GM12878 (cell line): Measurements from ENCODE around the gene EIF3B. TPM values are rescaled to one million over a fixed set of nuclear protein-coding genes. Genes with fewer than 3 reads are reported as not detected.

ENCODE experiments used
- BHLHE40 ChIP-seq, 2 experiments: fragments of 450-650 bp in 1 of 2; IDR thresholded peaks; 2 replicates each; pipeline ENCODE4 v1.6.1; 2011 to 2017; ENCODE audit warnings: low read depth in 2 of 2, borderline replicate concordance in 1 of 2, improper control_type of control experiment in 1 of 2, low read length in 1 of 2, mild to moderate bottlenecking in 1 of 2
- BMI1 ChIP-seq: fragments of 450-650 bp; IDR thresholded peaks from 2 replicates; pipeline ENCODE4 v1.6.1; 2016; ENCODE audit warnings: mild to moderate bottlenecking, moderate library complexity, borderline replicate concordance
- CBX3 ChIP-seq: fragments of 200-600 bp; sonication (generic); IDR thresholded peaks from 2 replicates; pipeline ENCODE4 v1.6.1; 2016; ENCODE audit warnings: low read depth, borderline replicate concordance
- CHD2 ChIP-seq: IDR thresholded peaks from 2 replicates; pipeline ENCODE4 v1.6.1; 2011; ENCODE audit warnings: low read depth, low read length, improper control_type of control experiment, borderline replicate concordance
- CREB1 ChIP-seq: IDR thresholded peaks from 2 replicates; pipeline ENCODE4 v1.6.1; 2012; ENCODE audit warnings: low read depth, mild to moderate bottlenecking, inconsistent platforms
- CREM ChIP-seq: IDR thresholded peaks from 2 replicates; pipeline ENCODE4 v1.6.1; 2014; ENCODE audit warnings: antibody characterized with exemption, low read depth
- EGR1 ChIP-seq, 2 experiments: IDR thresholded peaks; 1 replicate in 1 of 2; 2 replicates in 1 of 2; pipeline ENCODE4 v1.6.1; 2011 to 2012; ENCODE audit warnings: low read depth in 2 of 2, low read length in 2 of 2, borderline replicate concordance in 1 of 2, mild to moderate bottlenecking in 1 of 2, moderate library complexity in 1 of 2
- ETV6 ChIP-seq, 2 experiments: fragments of 450-650 bp in 1 of 2; IDR thresholded peaks in 1 of 2; conservative IDR thresholded peaks in 1 of 2; 2 replicates each; pipeline ENCODE4 v1.6.1; 2014; ENCODE audit warnings: antibody characterized with exemption in 1 of 2, borderline replicate concordance in 1 of 2, low read depth in 1 of 2, mild to moderate bottlenecking in 1 of 2, moderate library complexity in 1 of 2
- HDAC2 ChIP-seq: fragments of 200-600 bp; sonication (generic); IDR thresholded peaks from 2 replicates; pipeline ENCODE4 v1.6.1; 2017
- JUNB ChIP-seq: IDR thresholded peaks from 2 replicates; pipeline ENCODE4 v1.6.1; 2016; ENCODE audit warnings: antibody characterized with exemption, mild to moderate bottlenecking
- NR2C1 ChIP-seq: fragments of 450-650 bp; IDR thresholded peaks from 2 replicates; pipeline ENCODE4 v1.6.1; 2017; ENCODE audit warnings: antibody characterized with exemption, mild to moderate bottlenecking, moderate library complexity
- TCF3 ChIP-seq: IDR thresholded peaks from 2 replicates; pipeline ENCODE4 v1.6.1; 2012; ENCODE audit warnings: low read depth, mild to moderate bottlenecking, low read length, borderline replicate concordance; ENCODE audit not compliant: insufficient read depth
- YBX1 ChIP-seq: fragments of 450-650 bp; IDR thresholded peaks from 2 replicates; pipeline ENCODE4 v1.6.1; 2016; ENCODE audit warnings: antibody characterized with exemption
- ZZZ3 ChIP-seq: IDR thresholded peaks from 2 replicates; pipeline ENCODE4 v1.6.1; 2011; ENCODE audit warnings: low read depth; ENCODE audit not compliant: control insufficient read depth, insufficient read length
- polyA plus RNA-seq, 11 experiments: library from polyadenylated mRNA; depleted of rRNA in 4 of 11; unstranded in 6 of 11; stranded (reverse) in 5 of 11; fragments of >200 nt; fragmentation: Nextera tagmentation in 4 of 11; fragmentation: Illumina TruSeq in 1 of 11; extraction: Ambion mirVana in 4 of 11; extraction: Trizol in 1 of 11; gene quantifications; 1 replicate in 1 of 11; 2 replicates in 10 of 11; pipeline versions ENCODE4 v1.2.1 to v1.2.3, GENCODE V29; 2011 to 2016; ENCODE audit warnings: inconsistent platforms in 2 of 11, missing spikeins in 2 of 11, low read depth in 1 of 11
- total RNA-seq, 4 experiments: library from RNA; depleted of rRNA in 3 of 4; stranded (reverse); fragments of >200 nt in 3 of 4; fragmentation: Illumina TruSeq in 1 of 4; extraction: Trizol in 1 of 4; gene quantifications; 2 replicates each; pipeline versions ENCODE4 v1.2.1 to v1.2.3, GENCODE V29; 2013 to 2021
- TF ChIP-seq, protein P1 (sequence below): fragments of 150-350 bp; IDR thresholded peaks from 2 replicates; pipeline ENCODE4 v1.6.1; 2014; ENCODE audit warnings: mild to moderate bottlenecking, low read depth, low read length
- TF ChIP-seq, protein P2 (sequence below): IDR thresholded peaks from 2 replicates; pipeline ENCODE4 v1.6.1; 2011; ENCODE audit warnings: borderline replicate concordance, low read depth, mild to moderate bottlenecking, moderate library complexity, mixed read lengths, low read length; ENCODE audit not compliant: insufficient read depth; ENCODE audit errors: extremely low read length
- TF ChIP-seq, protein P3 (sequence below): fragments of 450-650 bp; IDR thresholded peaks from 2 replicates; pipeline ENCODE4 v1.6.1; 2017; ENCODE audit warnings: antibody characterized with exemption, mild to moderate bottlenecking, moderate library complexity
- TF ChIP-seq, protein P4 (sequence below): IDR thresholded peaks from 2 replicates; pipeline ENCODE4 v1.6.1; 2012; ENCODE audit warnings: low read depth, low read length, improper control_type of control experiment

The EIF3B gene
- total and polyA plus RNA-seq, 10 of the 15 experiments (the other 5 are each of a cell fraction or from before 2014, with no cell fraction given) = 17.6 to 275 (median 153) TPM

DNA sequence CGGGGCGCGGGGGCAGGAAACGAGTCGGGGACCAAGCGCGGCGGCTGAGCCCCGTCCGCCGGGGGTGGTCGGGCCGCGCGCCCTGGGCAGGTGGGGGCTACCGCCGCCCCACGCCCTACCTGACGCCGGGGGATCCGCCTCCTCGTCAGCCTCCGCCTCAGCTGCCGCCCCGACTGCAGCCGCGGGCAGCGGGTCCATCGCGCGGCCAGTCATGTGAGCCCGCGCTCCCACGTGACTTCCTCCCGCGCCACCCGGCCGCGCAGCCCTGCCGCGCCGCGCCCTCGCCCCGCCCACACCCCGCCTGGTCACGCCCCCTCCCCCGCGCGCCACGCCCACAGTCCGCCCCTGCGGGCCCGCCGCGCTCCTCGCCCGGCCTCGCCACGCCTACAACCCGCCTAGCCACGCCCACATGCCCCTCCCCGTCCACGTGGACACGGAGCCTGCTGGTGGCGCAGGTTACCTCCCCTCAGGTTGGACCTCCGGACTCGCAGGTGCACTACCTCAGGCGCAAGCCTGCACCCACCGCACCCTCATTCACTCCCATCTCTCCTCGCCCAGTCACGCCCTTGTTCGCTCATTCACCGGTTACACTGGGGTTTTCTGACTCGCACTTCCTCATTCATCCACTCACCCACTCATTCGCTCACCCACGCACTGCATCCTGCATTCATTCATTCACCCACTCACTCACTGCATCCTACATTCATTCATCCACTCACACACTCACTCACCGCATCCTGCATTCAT lies 40.2 kb upstream of the EIF3B start, which contains the start of gene SNX8 (continued):
- TF ChIP-seq, protein P1, sequence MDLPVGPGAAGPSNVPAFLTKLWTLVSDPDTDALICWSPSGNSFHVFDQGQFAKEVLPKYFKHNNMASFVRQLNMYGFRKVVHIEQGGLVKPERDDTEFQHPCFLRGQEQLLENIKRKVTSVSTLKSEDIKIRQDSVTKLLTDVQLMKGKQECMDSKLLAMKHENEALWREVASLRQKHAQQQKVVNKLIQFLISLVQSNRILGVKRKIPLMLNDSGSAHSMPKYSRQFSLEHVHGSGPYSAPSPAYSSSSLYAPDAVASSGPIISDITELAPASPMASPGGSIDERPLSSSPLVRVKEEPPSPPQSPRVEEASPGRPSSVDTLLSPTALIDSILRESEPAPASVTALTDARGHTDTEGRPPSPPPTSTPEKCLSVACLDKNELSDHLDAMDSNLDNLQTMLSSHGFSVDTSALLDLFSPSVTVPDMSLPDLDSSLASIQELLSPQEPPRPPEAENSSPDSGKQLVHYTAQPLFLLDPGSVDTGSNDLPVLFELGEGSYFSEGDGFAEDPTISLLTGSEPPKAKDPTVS = no peak
- TF ChIP-seq CBX3 (no peak), CREB1 (no peak; the same call in 1 of the 2 replicates), ZZZ3 (no peak), JUNB (no peak), CHD2 (no peak), NR2C1 (no peak), ETV6 (conservative IDR thresholded peaks at IDR 0.05 in 1 of 2, IDR thresholded peaks at IDR 0.05 in 1 of 2; ENCODE audit: borderline replicate concordance in 1 of 2, low read depth in 1 of 2) (no peak), BHLHE40 (IDR thresholded peaks at IDR 0.05; ENCODE audit: borderline replicate concordance in 1 of 2, low read depth in 2 of 2, low read length in 1 of 2) (peak; percentile 86 to 96), BMI1 (no peak), CREM (peak; percentile 51; the same call in 1 of the 2 replicates), YBX1 (no peak), HDAC2 (no peak), EGR1 (IDR thresholded peaks at IDR 0.05; ENCODE audit: borderline replicate concordance in 1 of 2, low read depth in 2 of 2, low read length in 2 of 2) (peak in 1 of 2 experiments; percentile 92; a peak in 2 of 3 replicates), TCF3 (peak; percentile 70; the same call in 1 of the 2 replicates)
- TF ChIP-seq, protein P2, sequence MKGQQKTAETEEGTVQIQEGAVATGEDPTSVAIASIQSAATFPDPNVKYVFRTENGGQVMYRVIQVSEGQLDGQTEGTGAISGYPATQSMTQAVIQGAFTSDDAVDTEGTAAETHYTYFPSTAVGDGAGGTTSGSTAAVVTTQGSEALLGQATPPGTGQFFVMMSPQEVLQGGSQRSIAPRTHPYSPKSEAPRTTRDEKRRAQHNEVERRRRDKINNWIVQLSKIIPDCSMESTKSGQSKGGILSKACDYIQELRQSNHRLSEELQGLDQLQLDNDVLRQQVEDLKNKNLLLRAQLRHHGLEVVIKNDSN = peak; percentile 92
- TF ChIP-seq, protein P3, sequence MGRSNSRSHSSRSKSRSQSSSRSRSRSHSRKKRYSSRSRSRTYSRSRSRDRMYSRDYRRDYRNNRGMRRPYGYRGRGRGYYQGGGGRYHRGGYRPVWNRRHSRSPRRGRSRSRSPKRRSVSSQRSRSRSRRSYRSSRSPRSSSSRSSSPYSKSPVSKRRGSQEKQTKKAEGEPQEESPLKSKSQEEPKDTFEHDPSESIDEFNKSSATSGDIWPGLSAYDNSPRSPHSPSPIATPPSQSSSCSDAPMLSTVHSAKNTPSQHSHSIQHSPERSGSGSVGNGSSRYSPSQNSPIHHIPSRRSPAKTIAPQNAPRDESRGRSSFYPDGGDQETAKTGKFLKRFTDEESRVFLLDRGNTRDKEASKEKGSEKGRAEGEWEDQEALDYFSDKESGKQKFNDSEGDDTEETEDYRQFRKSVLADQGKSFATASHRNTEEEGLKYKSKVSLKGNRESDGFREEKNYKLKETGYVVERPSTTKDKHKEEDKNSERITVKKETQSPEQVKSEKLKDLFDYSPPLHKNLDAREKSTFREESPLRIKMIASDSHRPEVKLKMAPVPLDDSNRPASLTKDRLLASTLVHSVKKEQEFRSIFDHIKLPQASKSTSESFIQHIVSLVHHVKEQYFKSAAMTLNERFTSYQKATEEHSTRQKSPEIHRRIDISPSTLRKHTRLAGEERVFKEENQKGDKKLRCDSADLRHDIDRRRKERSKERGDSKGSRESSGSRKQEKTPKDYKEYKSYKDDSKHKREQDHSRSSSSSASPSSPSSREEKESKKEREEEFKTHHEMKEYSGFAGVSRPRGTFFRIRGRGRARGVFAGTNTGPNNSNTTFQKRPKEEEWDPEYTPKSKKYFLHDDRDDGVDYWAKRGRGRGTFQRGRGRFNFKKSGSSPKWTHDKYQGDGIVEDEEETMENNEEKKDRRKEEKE = no peak
- TF ChIP-seq, protein P4, sequence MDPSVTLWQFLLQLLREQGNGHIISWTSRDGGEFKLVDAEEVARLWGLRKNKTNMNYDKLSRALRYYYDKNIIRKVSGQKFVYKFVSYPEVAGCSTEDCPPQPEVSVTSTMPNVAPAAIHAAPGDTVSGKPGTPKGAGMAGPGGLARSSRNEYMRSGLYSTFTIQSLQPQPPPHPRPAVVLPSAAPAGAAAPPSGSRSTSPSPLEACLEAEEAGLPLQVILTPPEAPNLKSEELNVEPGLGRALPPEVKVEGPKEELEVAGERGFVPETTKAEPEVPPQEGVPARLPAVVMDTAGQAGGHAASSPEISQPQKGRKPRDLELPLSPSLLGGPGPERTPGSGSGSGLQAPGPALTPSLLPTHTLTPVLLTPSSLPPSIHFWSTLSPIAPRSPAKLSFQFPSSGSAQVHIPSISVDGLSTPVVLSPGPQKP = no peak
